ENCODE data around the gene GAREM1.

DNA sequence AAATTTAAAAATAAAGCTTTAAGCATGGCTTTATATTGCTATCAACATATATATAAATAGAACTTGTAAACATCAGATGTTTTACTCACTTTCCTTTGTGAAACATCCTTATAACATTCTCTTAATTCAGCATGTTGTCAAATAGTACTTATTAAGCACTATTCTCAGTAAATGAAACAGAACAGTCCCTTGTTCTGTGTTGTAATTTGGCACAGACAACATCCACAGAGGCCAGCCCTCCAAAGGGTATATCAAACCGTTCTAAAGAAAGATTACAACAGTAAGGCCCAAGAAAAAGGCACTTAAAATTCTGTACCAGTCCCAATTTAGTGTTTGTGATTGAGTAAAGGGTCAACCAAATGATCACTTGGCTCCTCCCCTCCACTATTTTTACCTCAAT lies 46.0 kb downstream of the GAREM1 start:
- TF ChIP-seq, protein P1, sequence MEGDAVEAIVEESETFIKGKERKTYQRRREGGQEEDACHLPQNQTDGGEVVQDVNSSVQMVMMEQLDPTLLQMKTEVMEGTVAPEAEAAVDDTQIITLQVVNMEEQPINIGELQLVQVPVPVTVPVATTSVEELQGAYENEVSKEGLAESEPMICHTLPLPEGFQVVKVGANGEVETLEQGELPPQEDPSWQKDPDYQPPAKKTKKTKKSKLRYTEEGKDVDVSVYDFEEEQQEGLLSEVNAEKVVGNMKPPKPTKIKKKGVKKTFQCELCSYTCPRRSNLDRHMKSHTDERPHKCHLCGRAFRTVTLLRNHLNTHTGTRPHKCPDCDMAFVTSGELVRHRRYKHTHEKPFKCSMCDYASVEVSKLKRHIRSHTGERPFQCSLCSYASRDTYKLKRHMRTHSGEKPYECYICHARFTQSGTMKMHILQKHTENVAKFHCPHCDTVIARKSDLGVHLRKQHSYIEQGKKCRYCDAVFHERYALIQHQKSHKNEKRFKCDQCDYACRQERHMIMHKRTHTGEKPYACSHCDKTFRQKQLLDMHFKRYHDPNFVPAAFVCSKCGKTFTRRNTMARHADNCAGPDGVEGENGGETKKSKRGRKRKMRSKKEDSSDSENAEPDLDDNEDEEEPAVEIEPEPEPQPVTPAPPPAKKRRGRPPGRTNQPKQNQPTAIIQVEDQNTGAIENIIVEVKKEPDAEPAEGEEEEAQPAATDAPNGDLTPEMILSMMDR (IDR thresholded peaks at IDR 0.05; ENCODE audit: poor library complexity): no peak
- no peak for TF ChIP-seq EZH2 (IDR thresholded peaks at IDR 0.05; ENCODE audit: borderline replicate concordance)
